OCI-LY7 (cell line): ENCODE data around the gene CIART.
"Not testable (repeated sequence)": the region's sequence is repeated elsewhere in the genome, so short reads cannot be mapped to it uniquely, and the experiment has no call there.

ENCODE experiments used
- CTCF ChIP-seq: fragments of 200-600 bp; sonication (generic); conservative IDR thresholded peaks from 2 replicates; pipeline ENCODE4 v1.5.1; 2014; ENCODE audit warnings: mild to moderate bottlenecking, antibody characterized with exemption, low read length, moderate library complexity, mixed read lengths
- EZH2phosphoT487 ChIP-seq: fragments of 200-600 bp; sonication (generic); IDR thresholded peaks from 2 replicates; pipeline ENCODE4 v1.6.1; 2018; ENCODE audit warnings: low read depth, borderline replicate concordance, mild to moderate bottlenecking, mixed run types, antibody characterized with exemption, low read length, moderate library complexity, mixed read lengths

- not testable (repeated sequence) for TF ChIP-seq CTCF, EZH2phosphoT487
These were observed 45.2 kb upstream of the CIART start for GRCh38 chr1:150237176-150237575.
